ENCODE results near the gene JAM3.

DNA sequence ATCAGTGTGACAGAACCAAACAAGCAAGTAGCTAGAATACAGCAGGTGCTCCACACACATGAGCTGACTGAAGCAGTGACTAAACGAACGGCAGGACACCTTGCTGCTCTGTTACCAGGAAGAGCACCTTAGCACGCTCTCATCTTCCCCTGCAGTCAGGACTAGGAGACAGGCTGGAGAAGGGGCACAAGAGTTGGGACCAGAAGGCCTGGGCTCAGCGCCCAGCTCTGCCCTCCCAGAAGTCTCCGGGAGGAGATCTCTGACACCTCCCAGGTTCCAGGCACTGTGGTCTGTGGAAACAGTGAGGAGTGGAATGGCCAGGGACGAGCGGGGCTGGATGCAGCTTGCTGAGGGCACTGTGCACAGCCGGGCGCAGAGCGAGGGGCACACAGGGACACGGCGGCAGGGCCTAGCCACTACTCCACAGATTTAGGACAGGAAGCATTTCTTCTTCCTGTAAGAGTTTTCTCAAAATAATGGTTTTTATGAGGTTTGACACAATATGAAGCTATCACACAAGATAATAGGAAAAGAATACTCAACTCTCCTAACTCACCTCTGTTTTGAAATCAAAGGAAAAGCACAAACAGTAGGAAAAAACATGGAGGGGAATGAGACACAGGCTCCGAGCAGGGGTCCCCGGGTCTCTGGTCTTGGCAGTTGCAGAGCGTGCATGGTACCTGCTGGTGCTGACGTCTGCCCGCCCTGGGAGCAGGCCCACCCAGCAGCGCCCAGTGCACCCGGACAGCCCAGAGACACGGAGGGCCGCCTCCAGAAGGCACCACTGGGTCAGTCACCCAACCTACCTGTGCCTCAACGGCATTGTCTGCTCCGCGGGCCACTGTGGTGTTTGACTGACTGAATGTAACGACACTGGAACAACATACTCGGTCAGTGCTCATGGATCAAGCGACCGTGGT, 87.3 kb downstream of the JAM3 start:
- no peak for TF ChIP-seq CTCF (IDR thresholded peaks at IDR 0.05)
- TF ChIP-seq EZH2 (IDR thresholded peaks at IDR 0.05; ENCODE audit: borderline replicate concordance, insufficient read depth, low read depth, low read length, poor library complexity, severe bottlenecking) = no peak

Measured in B cell (primary cell).